HG02973 (cell line): ENCODE measurements around the gene ERCC8.
"Not testable (repeated sequence)": the region's sequence is repeated elsewhere in the genome, so short reads cannot be mapped to it uniquely, and the experiment has no call there.

ENCODE experiments used
- ATAC-seq: cut with Tn5 transposase; IDR thresholded peaks from one replicate; pipeline ENCODE4 v1.9.1; 2021; ENCODE audit warnings: moderate library complexity; ENCODE audit not compliant: unreplicated experiment

ERCC8 gene

GRCh38 chr5:60944904-60945812, at the start of gene ERCC8, which contains the start of gene NDUFAF2:
Gene ERCC8 (minus strand): TSS chr5:60945070. CDS start chr5:60945008, 62 bp downstream.
Gene NDUFAF2 (plus strand): TSS chr5:60945205. CDS start chr5:60945256, 51 bp downstream.
- ATAC-seq = peak; percentile 99

- no peak for ATAC-seq
Observed at GRCh38 chr5:60993875-60994571, 49.2 kb upstream of the ERCC8 start.

- no peak for ATAC-seq
Observed at GRCh38 chr5:60993425-60993824, 48.6 kb upstream of the ERCC8 start.

- ATAC-seq = no peak
Observed at GRCh38 chr5:60992871-60993270, 48.0 kb upstream of the ERCC8 start.

GRCh38 chr5:60989790-60990189, 44.9 kb upstream of the ERCC8 start:
- ATAC-seq = no peak

GRCh38 chr5:60982127-60982526, 37.3 kb upstream of the ERCC8 start:
- not testable (repeated sequence) for ATAC-seq

- ATAC-seq = no peak
Observed at GRCh38 chr5:60980511-60980910, 35.6 kb upstream of the ERCC8 start.

- ATAC-seq = no peak
Observed at GRCh38 chr5:60978968-60979367, 34.1 kb upstream of the ERCC8 start.

- ATAC-seq = no peak
Observed at GRCh38 chr5:60977956-60978737, 33.3 kb upstream of the ERCC8 start.

GRCh38 chr5:60972231-60972630, 27.4 kb upstream of the ERCC8 start:
- ATAC-seq = no peak

GRCh38 chr5:60961685-60962084, 16.8 kb upstream of the ERCC8 start:
- ATAC-seq = no peak

- ATAC-seq = no peak
Observed at GRCh38 chr5:60960591-60960990, 15.7 kb upstream of the ERCC8 start.

- no peak for ATAC-seq
Observed at GRCh38 chr5:60959156-60959555, 14.3 kb upstream of the ERCC8 start.

- no peak for ATAC-seq
Observed at GRCh38 chr5:60958712-60959111, 13.8 kb upstream of the ERCC8 start.

- no peak for ATAC-seq
Observed at GRCh38 chr5:60958088-60958487, 13.2 kb upstream of the ERCC8 start.

- no peak for ATAC-seq
Observed at GRCh38 chr5:60955239-60955638, 10.4 kb upstream of the ERCC8 start.

- no peak for ATAC-seq
Observed at GRCh38 chr5:60948738-60949137, 3.9 kb upstream of the ERCC8 start.

GRCh38 chr5:60945813-60946187, 930 bp upstream of the ERCC8 start:
- peak; percentile 23 for ATAC-seq

GRCh38 chr5:60943624-60944023, 1.2 kb downstream of the ERCC8 start:
- ATAC-seq = no peak

GRCh38 chr5:60929024-60929423, 15.8 kb downstream of the ERCC8 start:
- no peak for ATAC-seq

GRCh38 chr5:60927450-60927849, 17.4 kb downstream of the ERCC8 start:
- ATAC-seq = no peak
